Epithelial cell of esophagus (primary cell): ENCODE data around the gene MDFIC.

ENCODE experiments used
- DNase-seq: peaks from one replicate; pipeline ENCODE4 v3.0.0; 2010; ENCODE audit warnings: low read depth
- H3K4me3 ChIP-seq: 2 replicates; pipeline ENCODE4 v1.5.1; 2011; ENCODE audit warnings: mild to moderate bottlenecking, low read length, control low read depth
- TF ChIP-seq, protein P1 (sequence below): IDR thresholded peaks from 2 replicates; pipeline ENCODE4 v1.5.1; 2011; ENCODE audit warnings: low read depth, mild to moderate bottlenecking, low read length, control low read depth, inconsistent platforms; ENCODE audit not compliant: insufficient read depth; ENCODE audit errors: missing control alignments

Gene MDFIC

DNA sequence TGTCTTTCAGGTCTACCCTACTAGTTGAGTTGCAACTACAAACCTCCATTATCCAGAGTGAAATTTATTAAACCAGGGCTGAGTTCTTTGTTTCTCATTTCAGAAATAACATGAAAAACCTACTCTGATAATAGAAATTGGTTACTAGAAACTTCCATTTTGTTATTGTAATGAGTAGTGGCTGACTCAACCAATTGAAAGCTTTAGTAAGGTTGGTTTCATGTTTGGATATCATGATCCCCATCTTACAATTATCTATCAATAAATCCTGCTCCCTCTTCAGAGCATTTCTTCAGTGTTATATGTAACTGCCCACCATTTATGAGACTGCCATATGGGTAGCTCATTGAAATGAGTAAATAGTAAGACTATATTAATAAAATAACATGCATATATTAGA, 16.9 kb downstream of the MDFIC start:
- DNase-seq, result no peak
- H3K4me3 ChIP-seq, result no peak overlapping the region

DNA sequence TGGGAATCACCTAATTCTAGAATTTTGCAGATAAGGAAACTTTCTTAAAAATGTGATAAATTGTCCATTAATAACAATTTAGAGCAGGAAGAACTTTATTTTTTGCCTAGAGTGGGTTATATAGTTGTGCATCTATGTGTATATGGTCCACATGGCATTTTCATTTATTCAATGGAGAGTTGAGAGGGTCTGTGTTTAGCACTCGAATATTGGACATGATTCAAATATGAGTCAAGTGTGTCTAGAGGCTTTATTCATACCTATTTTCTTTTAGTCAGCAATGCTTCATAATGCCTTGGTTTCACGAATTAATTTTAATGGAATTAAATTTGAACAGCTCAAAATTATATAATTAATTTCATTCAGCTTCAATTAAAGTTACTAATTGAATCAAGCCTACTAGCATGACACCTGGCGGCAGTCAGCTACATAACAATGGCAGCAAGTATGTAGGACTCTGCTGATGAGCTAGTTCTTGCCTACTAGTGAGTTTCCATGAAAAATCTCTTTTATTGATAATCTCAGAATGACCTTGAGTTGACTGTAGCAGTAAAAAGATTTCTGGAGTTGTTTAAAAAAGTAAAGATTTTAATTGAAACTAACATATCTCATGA, 17.7 kb downstream of the MDFIC start:
- H3K4me3 ChIP-seq, result no peak overlapping the region
- TF ChIP-seq, protein P1, sequence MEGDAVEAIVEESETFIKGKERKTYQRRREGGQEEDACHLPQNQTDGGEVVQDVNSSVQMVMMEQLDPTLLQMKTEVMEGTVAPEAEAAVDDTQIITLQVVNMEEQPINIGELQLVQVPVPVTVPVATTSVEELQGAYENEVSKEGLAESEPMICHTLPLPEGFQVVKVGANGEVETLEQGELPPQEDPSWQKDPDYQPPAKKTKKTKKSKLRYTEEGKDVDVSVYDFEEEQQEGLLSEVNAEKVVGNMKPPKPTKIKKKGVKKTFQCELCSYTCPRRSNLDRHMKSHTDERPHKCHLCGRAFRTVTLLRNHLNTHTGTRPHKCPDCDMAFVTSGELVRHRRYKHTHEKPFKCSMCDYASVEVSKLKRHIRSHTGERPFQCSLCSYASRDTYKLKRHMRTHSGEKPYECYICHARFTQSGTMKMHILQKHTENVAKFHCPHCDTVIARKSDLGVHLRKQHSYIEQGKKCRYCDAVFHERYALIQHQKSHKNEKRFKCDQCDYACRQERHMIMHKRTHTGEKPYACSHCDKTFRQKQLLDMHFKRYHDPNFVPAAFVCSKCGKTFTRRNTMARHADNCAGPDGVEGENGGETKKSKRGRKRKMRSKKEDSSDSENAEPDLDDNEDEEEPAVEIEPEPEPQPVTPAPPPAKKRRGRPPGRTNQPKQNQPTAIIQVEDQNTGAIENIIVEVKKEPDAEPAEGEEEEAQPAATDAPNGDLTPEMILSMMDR, result peak; percentile 35
- DNase-seq, result no peak

More for the DNA sequence above, 16.9 kb downstream of the MDFIC start:
- TF ChIP-seq, protein P1, result no peak

DNA sequence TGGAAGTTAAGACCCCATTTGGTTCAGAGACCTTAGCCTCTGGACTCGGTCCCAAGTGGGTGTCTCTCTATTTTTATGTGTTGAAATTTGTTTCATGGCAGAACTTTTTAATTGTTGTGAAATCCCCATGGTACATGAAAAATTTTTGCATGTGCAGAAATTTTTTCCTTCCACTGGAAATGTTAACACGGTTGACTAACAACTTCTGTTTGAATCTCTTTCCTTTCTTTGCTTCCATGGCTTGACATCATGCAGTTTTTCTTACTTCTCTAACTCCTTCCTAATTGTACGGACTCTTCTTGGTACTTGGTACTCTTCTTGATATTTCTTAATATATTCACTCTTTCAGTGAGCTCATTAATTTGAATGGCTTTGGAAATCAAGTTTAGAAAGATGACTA, 18.3 kb downstream of the MDFIC start:
- TF ChIP-seq, protein P1, result no peak
- H3K4me3 ChIP-seq, result no peak overlapping the region
- DNase-seq, result no peak

DNA sequence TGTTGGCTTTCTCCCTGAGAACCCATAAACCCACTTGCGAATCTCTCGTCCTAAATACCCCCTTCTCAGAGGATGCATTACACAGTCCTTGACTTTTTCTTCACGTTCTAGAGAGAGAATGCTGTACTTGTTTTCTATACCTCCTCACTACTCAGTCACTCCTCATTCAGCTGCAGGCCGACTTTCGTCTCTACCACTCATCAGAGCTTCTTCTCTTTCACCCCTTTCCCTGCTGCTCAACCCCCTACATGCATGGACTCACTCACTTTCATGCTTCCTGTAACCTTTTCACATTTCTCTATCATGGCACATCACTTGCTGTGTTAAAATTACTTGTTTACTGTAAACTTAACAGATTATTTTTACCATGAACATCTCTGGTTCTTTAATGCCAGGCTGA, 19.8 kb downstream of the MDFIC start:
- TF ChIP-seq, protein P1, result no peak
- no peak overlapping the region for H3K4me3 ChIP-seq
- DNase-seq, result no peak

DNA sequence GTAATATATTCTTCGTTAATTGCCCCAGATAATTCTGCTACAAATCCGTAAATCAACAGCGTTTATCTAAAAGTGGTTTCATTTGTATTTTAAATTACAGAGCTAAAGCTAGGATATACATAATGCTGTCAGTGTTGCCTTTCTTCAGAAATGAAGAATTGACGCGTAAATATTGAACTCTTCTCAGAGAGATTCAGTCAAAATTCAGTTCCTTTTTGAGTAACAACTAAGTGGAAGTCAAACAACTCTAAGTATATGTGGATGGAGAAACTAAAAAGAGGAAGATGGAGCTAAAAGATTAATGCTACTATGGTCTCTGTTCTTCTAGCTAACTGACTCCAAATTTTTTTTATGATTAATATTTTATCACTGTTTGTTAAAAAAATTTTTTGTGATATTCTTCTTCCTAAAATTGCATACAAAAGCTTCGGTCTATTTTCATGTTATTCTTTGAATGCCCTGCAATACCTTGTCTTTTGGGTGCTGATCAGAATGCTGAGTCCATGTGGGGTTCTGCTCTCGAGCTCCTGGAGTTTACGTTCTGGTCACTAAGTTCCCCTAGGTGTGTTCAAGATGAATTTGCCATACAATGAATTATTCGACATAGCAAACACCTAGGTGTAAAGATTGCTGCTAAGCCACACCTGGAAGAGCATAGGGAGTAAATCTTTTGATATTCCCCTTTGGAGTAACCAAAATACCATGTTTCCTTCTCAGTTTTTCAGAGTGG, 20.7 kb downstream of the MDFIC start:
- TF ChIP-seq, protein P1, result no peak
- DNase-seq, result no peak
- H3K4me3 ChIP-seq, result no peak overlapping the region

DNA sequence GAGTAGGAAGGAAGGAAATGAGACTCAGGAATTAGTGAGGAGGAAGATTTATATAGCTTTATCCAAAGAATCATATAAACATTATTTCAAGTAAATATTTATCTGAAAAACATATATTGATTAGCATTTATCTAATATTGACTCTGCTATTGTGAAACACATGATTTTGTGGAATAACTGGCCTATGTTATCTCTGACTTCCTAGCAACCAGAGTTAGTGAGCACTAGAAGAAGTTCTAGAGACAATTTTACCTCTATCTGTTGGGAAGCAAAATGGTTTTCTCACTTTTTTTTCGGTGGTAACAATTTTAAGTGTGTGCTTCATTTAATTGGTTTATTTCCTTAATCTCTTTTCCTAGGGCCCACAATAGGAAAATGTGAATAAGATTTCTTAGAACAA, 21.6 kb downstream of the MDFIC start:
- TF ChIP-seq, protein P1, result no peak
- H3K4me3 ChIP-seq, result no peak overlapping the region
- no peak for DNase-seq
